Astrocyte (in vitro differentiated cells and primary cell): ENCODE results near the gene CHTOP. TPM values are rescaled to one million over a fixed set of nuclear protein-coding genes. Genes with fewer than 3 reads are reported as not detected.

Experiments used
- DNase-seq: peaks from one replicate; pipeline ENCODE4 v3.0.0-alpha.2; 2010; ENCODE audit warnings: low read depth
- FAIRE-seq: peaks from 2 replicates; lab custom pipeline; 2011; peaks lifted over from hg19 to GRCh38; lab: Jason Lieb, UNC
- H2AFZ ChIP-seq: 2 replicates; pipeline ENCODE4 v1.6.0; 2012; ENCODE audit warnings: low read depth, low read length, inconsistent platforms
- H3K27ac ChIP-seq: 2 replicates; pipeline ENCODE4 v1.5.1; 2011; ENCODE audit warnings: low read depth, low read length, inconsistent platforms
- H3K27me3 ChIP-seq: 2 replicates; pipeline ENCODE4 v1.6.0; 2011; ENCODE audit warnings: low read length, inconsistent platforms; ENCODE audit not compliant: insufficient read depth
- H3K36me3 ChIP-seq: 2 replicates; pipeline ENCODE4 v1.5.1; 2011; ENCODE audit warnings: low read length, inconsistent platforms; ENCODE audit not compliant: insufficient read depth
- H3K4me1 ChIP-seq: 2 replicates; pipeline ENCODE4 v1.5.1; 2011; ENCODE audit warnings: low read length, inconsistent platforms; ENCODE audit not compliant: insufficient read depth
- H3K4me2 ChIP-seq: 2 replicates; pipeline ENCODE4 v1.6.0; 2012; ENCODE audit warnings: low read length, inconsistent platforms
- H3K4me3 ChIP-seq: 2 replicates; pipeline ENCODE4 v1.5.1; 2011; ENCODE audit warnings: low read depth, mild to moderate bottlenecking, low read length, inconsistent platforms; ENCODE audit not compliant: insufficient read depth
- H3K79me2 ChIP-seq: 2 replicates; pipeline ENCODE4 v1.6.0; 2012; ENCODE audit warnings: mild to moderate bottlenecking, low read length, inconsistent platforms; ENCODE audit not compliant: insufficient read depth
- H3K9ac ChIP-seq: 2 replicates; pipeline ENCODE4 v1.6.0; 2012; ENCODE audit warnings: mild to moderate bottlenecking, low read length, inconsistent platforms
- H3K9me3 ChIP-seq: 2 replicates; pipeline ENCODE4 v1.5.1; 2012; ENCODE audit warnings: low read depth, mild to moderate bottlenecking, low read length, inconsistent platforms; ENCODE audit not compliant: insufficient read depth
- H4K20me1 ChIP-seq: 2 replicates; pipeline ENCODE4 v1.6.0; 2012; ENCODE audit warnings: low read length, inconsistent platforms; ENCODE audit not compliant: insufficient read depth
- H3K27ac Mint-ChIP-seq: one replicate; pipeline ENCODE4 v1.8.0; 2021; ENCODE audit warnings: mild to moderate bottlenecking, mixed read lengths; ENCODE audit not compliant: unreplicated experiment
- H3K27me3 Mint-ChIP-seq: one replicate; pipeline ENCODE4 v1.8.0; 2021; ENCODE audit warnings: low read depth, mixed read lengths; ENCODE audit not compliant: unreplicated experiment
- H3K36me3 Mint-ChIP-seq: one replicate; pipeline ENCODE4 v1.8.0; 2021; ENCODE audit warnings: low read depth, mixed read lengths; ENCODE audit not compliant: unreplicated experiment
- H3K4me1 Mint-ChIP-seq: one replicate; pipeline ENCODE4 v1.8.0; 2021; ENCODE audit warnings: low read depth, mixed read lengths; ENCODE audit not compliant: unreplicated experiment
- H3K4me3 Mint-ChIP-seq: one replicate; pipeline ENCODE4 v1.8.0; 2021; ENCODE audit warnings: mild to moderate bottlenecking, moderate library complexity, mixed read lengths; ENCODE audit not compliant: unreplicated experiment
- H3K9me3 Mint-ChIP-seq: one replicate; pipeline ENCODE4 v1.8.0; 2021; ENCODE audit warnings: mild to moderate bottlenecking, mixed read lengths; ENCODE audit not compliant: unreplicated experiment
- EZH2 ChIP-seq: IDR thresholded peaks from 2 replicates; pipeline ENCODE4 v1.6.1; 2012; ENCODE audit warnings: mild to moderate bottlenecking, low read length, inconsistent platforms; ENCODE audit not compliant: insufficient read depth
- total RNA-seq: library from RNA; stranded (reverse); gene quantifications from 2 replicates; pipeline ENCODE4 v1.2.1, GENCODE V29; 2021
- TF ChIP-seq, protein P1 (sequence below): IDR thresholded peaks from 2 replicates; pipeline ENCODE4 v1.5.1; 2011; ENCODE audit warnings: low read depth, mild to moderate bottlenecking, inconsistent platforms, low read length, moderate library complexity; ENCODE audit not compliant: insufficient read depth

CHTOP gene
- total RNA-seq, 1 donor from 2014 or later: 56.4 TPM

DNA sequence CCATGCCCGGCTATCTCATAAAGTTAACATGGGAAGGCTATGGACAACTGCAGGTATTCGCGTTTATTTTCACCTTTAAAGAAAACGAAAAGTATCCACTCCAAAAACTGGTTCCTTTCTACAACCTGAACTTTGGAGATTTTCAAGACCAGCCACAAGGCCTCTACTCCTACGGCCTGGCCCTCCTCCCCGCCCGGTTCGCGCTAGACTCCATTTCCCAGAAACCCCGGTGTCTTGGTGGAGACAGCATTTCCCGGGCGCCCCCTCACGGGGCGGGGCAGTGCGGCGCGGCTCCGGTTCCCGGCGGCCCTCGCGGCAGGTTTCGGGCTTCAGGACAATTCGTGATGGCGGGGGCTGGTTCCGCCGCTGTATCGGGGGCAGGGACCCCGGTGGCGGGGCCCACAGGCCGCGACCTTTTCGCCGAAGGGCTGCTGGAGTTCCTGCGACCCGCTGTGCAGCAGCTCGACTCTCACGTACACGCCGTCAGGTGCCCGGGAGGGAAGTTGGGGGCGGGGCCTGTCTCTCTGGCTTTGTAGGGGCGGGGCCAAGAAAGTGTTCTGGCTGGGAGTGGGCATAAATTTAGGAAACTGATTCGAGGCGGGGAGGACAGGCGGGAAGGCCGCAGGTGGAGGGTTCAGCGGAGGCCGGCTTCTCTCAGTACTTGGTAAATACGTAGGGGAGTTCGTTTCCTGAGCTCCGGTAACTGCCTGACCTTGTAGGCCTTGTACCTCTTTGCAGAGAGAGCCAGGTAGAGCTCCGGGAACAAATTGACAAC lies 24.7 kb downstream of the CHTOP start, which contains the start of gene SNAPIN:
TSS of gene SNAPIN (plus strand) at position 304 of the 775 bp plus-strand sequence. CDS start at position 345, 41 bp downstream.
- Histone ChIP-seq H3K79me2 (peaks cover 15% of the 10 kb centered on the region), H3K36me3 (peaks cover 23% of the 10 kb centered on the region), H4K20me1 (peaks cover 22% of the 10 kb centered on the region), H3K4me2 (peak within 1 kb of the TSS; percentile 93), H3K27me3 (no peaks in the 10 kb centered on the region), H3K9me3 (no peaks in the 10 kb centered on the region), H2AFZ (peak within 1 kb of the TSS; percentile 87), H3K27ac (peak within 1 kb of the TSS; percentile 80), H3K4me1 (peaks cover 9% of the 10 kb centered on the region), H3K9ac (peak within 1 kb of the TSS; percentile 92), H3K4me3 (peak within 1 kb of the TSS; percentile 93)
- Mint-ChIP-seq H3K36me3 (peaks cover 2% of the 10 kb centered on the region), H3K9me3 (peaks cover 2% of the 10 kb centered on the region), H3K4me3 (peak within 1 kb of the TSS; percentile 98), H3K4me1 (peaks cover 12% of the 10 kb centered on the region), H3K27me3 (no peaks in the 10 kb centered on the region), H3K27ac (peak within 1 kb of the TSS; percentile 95)
- TF ChIP-seq, protein P1, sequence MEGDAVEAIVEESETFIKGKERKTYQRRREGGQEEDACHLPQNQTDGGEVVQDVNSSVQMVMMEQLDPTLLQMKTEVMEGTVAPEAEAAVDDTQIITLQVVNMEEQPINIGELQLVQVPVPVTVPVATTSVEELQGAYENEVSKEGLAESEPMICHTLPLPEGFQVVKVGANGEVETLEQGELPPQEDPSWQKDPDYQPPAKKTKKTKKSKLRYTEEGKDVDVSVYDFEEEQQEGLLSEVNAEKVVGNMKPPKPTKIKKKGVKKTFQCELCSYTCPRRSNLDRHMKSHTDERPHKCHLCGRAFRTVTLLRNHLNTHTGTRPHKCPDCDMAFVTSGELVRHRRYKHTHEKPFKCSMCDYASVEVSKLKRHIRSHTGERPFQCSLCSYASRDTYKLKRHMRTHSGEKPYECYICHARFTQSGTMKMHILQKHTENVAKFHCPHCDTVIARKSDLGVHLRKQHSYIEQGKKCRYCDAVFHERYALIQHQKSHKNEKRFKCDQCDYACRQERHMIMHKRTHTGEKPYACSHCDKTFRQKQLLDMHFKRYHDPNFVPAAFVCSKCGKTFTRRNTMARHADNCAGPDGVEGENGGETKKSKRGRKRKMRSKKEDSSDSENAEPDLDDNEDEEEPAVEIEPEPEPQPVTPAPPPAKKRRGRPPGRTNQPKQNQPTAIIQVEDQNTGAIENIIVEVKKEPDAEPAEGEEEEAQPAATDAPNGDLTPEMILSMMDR: no peak
- no peak for TF ChIP-seq EZH2
- FAIRE-seq: no peak
- DNase-seq: peak; percentile 71

DNA sequence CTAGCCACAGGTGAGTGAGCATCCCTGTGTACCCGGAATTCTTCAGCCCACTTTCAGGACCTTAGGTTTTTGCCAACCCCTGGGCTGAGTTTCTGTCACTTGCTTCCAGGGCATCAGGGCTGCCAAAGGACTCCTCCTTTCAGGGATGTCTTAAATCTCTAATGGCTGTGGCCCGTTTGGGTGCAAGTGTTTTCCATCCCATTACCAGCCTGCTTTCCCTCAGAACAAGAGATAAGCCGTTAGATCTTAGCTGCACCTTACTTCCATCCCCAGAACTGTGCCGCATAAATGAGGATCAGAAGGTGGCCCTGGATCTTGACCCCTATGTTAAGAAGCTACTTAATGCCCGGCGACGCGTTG lies 25.3 kb downstream of the CHTOP start:
- H3K36me3 ChIP-seq: peaks cover 29% of the 10 kb centered on the region
- no peak for DNase-seq
- no peak for FAIRE-seq
- H3K4me1 ChIP-seq: peaks cover 9% of the 10 kb centered on the region
- Mint-ChIP-seq H3K4me3 (peak overlapping the region; percentile 98), H3K27ac (peak overlapping the region; percentile 95), H3K27me3 (no peaks in the 10 kb centered on the region), H3K36me3 (peaks cover 4% of the 10 kb centered on the region), H3K4me1 (peaks cover 12% of the 10 kb centered on the region), H3K9me3 (no peaks in the 10 kb centered on the region)
- peak overlapping the region; percentile 92 for H3K9ac ChIP-seq
- peak overlapping the region; percentile 93 for H3K4me2 ChIP-seq
- peak overlapping the region; percentile 93 for H3K4me3 ChIP-seq
- no peaks in the 10 kb centered on the region for H3K27me3 ChIP-seq
- H3K27ac ChIP-seq: peak overlapping the region; percentile 80
- H4K20me1 ChIP-seq: peaks cover 22% of the 10 kb centered on the region
- TF ChIP-seq EZH2: no peak
- TF ChIP-seq, protein P1: no peak
- peaks cover 15% of the 10 kb centered on the region for H3K79me2 ChIP-seq
- H3K9me3 ChIP-seq: no peaks in the 10 kb centered on the region
- H2AFZ ChIP-seq: peak overlapping the region; percentile 87

DNA sequence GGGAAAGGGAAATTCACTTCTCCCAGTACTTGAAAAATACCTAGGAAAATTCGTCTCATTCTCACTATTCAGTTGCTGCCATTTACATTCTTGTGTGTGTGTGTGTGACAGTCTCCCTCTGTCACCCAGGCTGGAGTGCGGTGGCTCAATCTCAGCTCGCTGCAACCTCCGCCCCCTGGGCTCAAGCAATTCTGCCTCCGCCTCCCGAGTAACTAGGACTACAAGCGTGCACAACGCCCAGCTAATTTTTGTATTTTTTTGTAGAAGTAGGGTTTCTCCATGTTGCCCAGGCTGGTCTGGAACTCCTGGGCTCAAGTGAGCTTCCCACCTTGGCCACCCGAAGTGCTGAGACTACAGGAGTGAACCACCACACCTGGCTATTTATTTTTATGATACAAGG lies 25.8 kb downstream of the CHTOP start:
- H3K4me3 Mint-ChIP-seq: peak overlapping the region; percentile 98
- peaks cover 33% of the 10 kb centered on the region for H3K36me3 ChIP-seq
- H3K4me1 Mint-ChIP-seq: peaks cover 12% of the 10 kb centered on the region
- FAIRE-seq (no peak), DNase-seq (no peak)
- TF ChIP-seq, protein P1: no peak
- peaks cover 9% of the 10 kb centered on the region for H3K4me1 ChIP-seq
- H2AFZ ChIP-seq: no peak overlapping the region
- peak overlapping the region; percentile 92 for H3K9ac ChIP-seq
- H3K4me3 ChIP-seq: peak overlapping the region; percentile 93
- peaks cover 4% of the 10 kb centered on the region for H3K36me3 Mint-ChIP-seq
- peaks cover 23% of the 10 kb centered on the region for H4K20me1 ChIP-seq
- H3K79me2 ChIP-seq: peaks cover 15% of the 10 kb centered on the region
- no peak overlapping the region for H3K27ac ChIP-seq
- H3K27me3 ChIP-seq: no peaks in the 10 kb centered on the region
- H3K4me2 ChIP-seq: peak overlapping the region; percentile 93
- peak overlapping the region; percentile 95 for H3K27ac Mint-ChIP-seq
- no peaks in the 10 kb centered on the region for H3K27me3 Mint-ChIP-seq
- H3K9me3 ChIP-seq: no peaks in the 10 kb centered on the region
- no peaks in the 10 kb centered on the region for H3K9me3 Mint-ChIP-seq
